Gastrocnemius medialis (tissue), 4 donors: ENCODE measurements around the gene COMMD7. TPM values are rescaled to one million over a fixed set of nuclear protein-coding genes. Genes with fewer than 3 reads are reported as not detected.

Experiments used
- ATAC-seq, 2 donors: fragments of 150-250 bp; one replicate each; pipeline ENCODE4 v1.9.1; 2016
- DNase-seq, 2 donors: peaks; one replicate each; pipeline ENCODE4 v3.0.0-alpha.2; 2019
- H3K27ac ChIP-seq, 4 donors: fragments of 200-600 bp; sonication (generic); 1 replicate in 1 of 4; 2 replicates in 3 of 4; pipeline ENCODE4 v1.5.1; 2016 to 2018; ENCODE audit warnings: mild to moderate bottlenecking in 2 of 4, moderate library complexity in 1 of 4
- H3K27me3 ChIP-seq, 3 donors: fragments of 200-600 bp; sonication (generic) in 2 of 3; 1 replicate in 1 of 3; 2 replicates in 2 of 3; pipeline versions ENCODE4 v1.5.1 to v1.6.0; 2016 to 2019; ENCODE audit warnings: mild to moderate bottlenecking in 1 of 3, moderate library complexity in 1 of 3
- H3K36me3 ChIP-seq, 2 donors: fragments of 200-600 bp; sonication (generic) in 1 of 2; one replicate each; pipeline ENCODE4 v1.5.1; 2017 to 2018
- H3K4me1 ChIP-seq, 2 donors: fragments of 200-600 bp; sonication (generic) in 1 of 2; one replicate each; pipeline ENCODE4 v1.5.1; 2016 to 2017; ENCODE audit warnings: mild to moderate bottlenecking in 2 of 2
- H3K4me3 ChIP-seq, 4 donors: fragments of 200-600 bp; sonication (generic) in 3 of 4; 1 replicate in 1 of 4; 2 replicates in 3 of 4; pipeline ENCODE4 v1.5.1; 2016 to 2019; ENCODE audit warnings: mild to moderate bottlenecking in 2 of 4
- H3K9me3 ChIP-seq, 3 donors: fragments of 200-600 bp; sonication (generic) in 2 of 3; 1 replicate in 1 of 3; 2 replicates in 2 of 3; pipeline ENCODE4 v1.5.1; 2016 to 2019
- CTCF ChIP-seq, 5 experiments: fragments of 450-650 bp in 3 of 5; fragments of 200-600 bp in 2 of 5; sonication (generic) in 2 of 5; IDR thresholded peaks in 4 of 5; conservative IDR thresholded peaks in 1 of 5; 1 replicate in 4 of 5; 2 replicates in 1 of 5; pipeline ENCODE4 v1.5.1; 2016 to 2019; ENCODE audit warnings: antibody characterized with exemption in 5 of 5, mild to moderate bottlenecking in 3 of 5, moderate library complexity in 3 of 5
- POLR2A ChIP-seq, 2 donors: fragments of 450-650 bp; IDR thresholded peaks; one replicate each; pipeline ENCODE4 v1.6.1; 2017; ENCODE audit warnings: antibody characterized with exemption in 2 of 2, mild to moderate bottlenecking in 2 of 2, moderate library complexity in 2 of 2
- in situ Hi-C, 4 donors: fragments of 200-750 bp; cut with MboI; loops; one replicate each; pipeline versions ENCODE4 v1.15.0 to v1.8.0; 2017; ENCODE audit warnings: low sequenced_read_pairs in 4 of 4
- intact Hi-C: fragments of 100-400 bp; cut with DNase I; formaldehyde crosslinking; loops from one replicate; pipeline ENCODE4 v1.15.1; 2023; ENCODE audit warnings: low total_unique reads
- total RNA-seq, 4 donors: library from RNA; depleted of rRNA; stranded (reverse); fragments of >200 nt; gene quantifications; one replicate each; pipeline versions ENCODE4 v1.1.0 to v1.2.3, GENCODE V29; 2016

COMMD7 gene
- total RNA-seq, 4 donors from 2014 or later: 12.2 to 22.6 (median 15.8) TPM

- intact Hi-C loops: loop anchor here (5.0 kb wide), 1 partner anchor 105 kb away; no protein-coding TSS in a partner anchor
- ATAC-seq (no peak), DNase-seq (no peak)
- no peaks in the 10 kb centered on the region for H3K9me3 ChIP-seq
- no peak overlapping the region for H3K27ac ChIP-seq
- no peaks in the 10 kb centered on the region for H3K36me3 ChIP-seq
- no peak for TF ChIP-seq CTCF (IDR thresholded peaks at IDR 0.05 in 4 of 5, conservative IDR thresholded peaks at IDR 0.05 in 1 of 5)
- no peak for TF ChIP-seq POLR2A (IDR thresholded peaks at IDR 0.05)
- H3K27me3 ChIP-seq: no peaks in the 10 kb centered on the region
- H3K4me3 ChIP-seq: no peak overlapping the region
- in situ Hi-C loops: no loop called here
- no peaks in the 10 kb centered on the region for H3K4me1 ChIP-seq
Observed at GRCh38 chr20:32672394-32672981, 70.8 kb downstream of the COMMD7 start.

- Histone ChIP-seq H3K4me3 (no peak overlapping the region), H3K27me3 (no peaks in the 10 kb centered on the region), H3K36me3 (no peaks in the 10 kb centered on the region), H3K4me1 (no peaks in the 10 kb centered on the region), H3K9me3 (no peaks in the 10 kb centered on the region), H3K27ac (no peak overlapping the region)
- no peak for ATAC-seq
- DNase-seq: no peak
- intact Hi-C loops: loop anchor here (5.0 kb wide), 1 partner anchor 106 kb away; no protein-coding TSS in a partner anchor
- in situ Hi-C loops: no loop called here
- TF ChIP-seq CTCF (IDR thresholded peaks at IDR 0.05 in 4 of 5, conservative IDR thresholded peaks at IDR 0.05 in 1 of 5) (no peak), POLR2A (IDR thresholded peaks at IDR 0.05) (no peak)
Observed at GRCh38 chr20:32670773-32671455, 72.4 kb downstream of the COMMD7 start.

GRCh38 chr20:32667027-32667426, 76.2 kb downstream of the COMMD7 start:
- DNase-seq (no peak), ATAC-seq (no peak)
- TF ChIP-seq CTCF (IDR thresholded peaks at IDR 0.05 in 4 of 5, conservative IDR thresholded peaks at IDR 0.05 in 1 of 5) (no peak), POLR2A (IDR thresholded peaks at IDR 0.05) (no peak)
- no peaks in the 10 kb centered on the region for H3K27me3 ChIP-seq
- no peak overlapping the region for H3K27ac ChIP-seq
- no peak overlapping the region for H3K4me3 ChIP-seq
- intact Hi-C loops (no loop called here), in situ Hi-C loops (no loop called here)
- H3K4me1 ChIP-seq: no peaks in the 10 kb centered on the region
- no peaks in the 10 kb centered on the region for H3K36me3 ChIP-seq
- no peaks in the 10 kb centered on the region for H3K9me3 ChIP-seq

GRCh38 chr20:32664678-32665159, 78.5 kb downstream of the COMMD7 start:
- H3K4me1 ChIP-seq: no peaks in the 10 kb centered on the region
- no peaks in the 10 kb centered on the region for H3K27me3 ChIP-seq
- no peaks in the 10 kb centered on the region for H3K36me3 ChIP-seq
- TF ChIP-seq POLR2A (IDR thresholded peaks at IDR 0.05) (no peak), CTCF (IDR thresholded peaks at IDR 0.05 in 4 of 5, conservative IDR thresholded peaks at IDR 0.05 in 1 of 5) (no peak)
- intact Hi-C loops (no loop called here), in situ Hi-C loops (no loop called here)
- H3K27ac ChIP-seq: no peak overlapping the region
- no peak overlapping the region for H3K4me3 ChIP-seq
- H3K9me3 ChIP-seq: no peaks in the 10 kb centered on the region
- ATAC-seq (no peak), DNase-seq (no peak)
